ENCODE measurements around the gene CAT. TPM values are rescaled to one million over a fixed set of nuclear protein-coding genes. Genes with fewer than 3 reads are reported as not detected.

The CAT gene
- total RNA-seq, 4 donors from 2014 or later, result 72.8 to 163 (median 84.4) TPM

GRCh38 chr11:34439610-34440198 lies 970 bp downstream of the CAT start:
- H3K27me3 ChIP-seq, result no peaks in the 10 kb centered on the region
- peak overlapping the region; percentile 80 to 95 (median 88) for H3K27ac ChIP-seq (replicated peaks in 1 of 4)
- no peak for DNase-seq (ENCODE audit: extremely low spot score)
- intact Hi-C loops (cut with DNase I), result loop anchor here (5.0 to 10.0 kb wide), 3 partner anchors 77 to 335 kb away; partner anchors contain the start of gene NAT10
- no peak for TF ChIP-seq CTCF (IDR thresholded peaks at IDR 0.05)
- TF ChIP-seq POLR2A (IDR thresholded peaks at IDR 0.05; ENCODE audit: low read depth), result no peak
- no peak for TF ChIP-seq EP300 (IDR thresholded peaks at IDR 0.05)
- TF ChIP-seq POLR2AphosphoS5 (IDR thresholded peaks at IDR 0.05), result no peak
- no peaks in the 10 kb centered on the region for H3K9me3 ChIP-seq
- peaks cover 26 to 50% (median 39%) of the 10 kb centered on the region in 4 donors for H3K4me1 ChIP-seq
- 32% methylated on average over 8 of the region's 8 CpGs for WGBS
- H3K4me3 ChIP-seq, result peak overlapping the region; percentile 70 to 93 (median 82)
- H3K36me3 ChIP-seq, result peaks cover 0 to 12% (median 0%) of the 10 kb centered on the region in 4 donors

- Histone ChIP-seq H3K4me3 (no peak overlapping the region), H3K4me1 (peaks cover 26 to 64% (median 46%) of the 10 kb centered on the region in 4 donors), H3K36me3 (peaks cover 0 to 12% (median 0%) of the 10 kb centered on the region in 4 donors), H3K27me3 (no peaks in the 10 kb centered on the region), H3K27ac (replicated peaks in 1 of 4) (no peak overlapping the region), H3K9me3 (no peaks in the 10 kb centered on the region)
- intact Hi-C loops (cut with DNase I), result loop anchor here (10.0 kb wide), 1 partner anchor 267 kb away; no protein-coding TSS in a partner anchor
- no peak for DNase-seq (ENCODE audit: extremely low spot score)
- no peak for TF ChIP-seq CTCF (IDR thresholded peaks at IDR 0.05)
Observed at GRCh38 chr11:34441814-34442213, 3.1 kb downstream of the CAT start.

GRCh38 chr11:34443136-34443535 lies 4.4 kb downstream of the CAT start:
- no peak for DNase-seq (ENCODE audit: extremely low spot score)
- H3K4me1 ChIP-seq, result peaks cover 20 to 72% (median 40%) of the 10 kb centered on the region in 4 donors
- peaks cover 0 to 12% (median 0%) of the 10 kb centered on the region in 4 donors for H3K36me3 ChIP-seq
- no peaks in the 10 kb centered on the region for H3K9me3 ChIP-seq
- TF ChIP-seq CTCF (IDR thresholded peaks at IDR 0.05) (no peak), POLR2AphosphoS5 (IDR thresholded peaks at IDR 0.05) (no peak), EP300 (IDR thresholded peaks at IDR 0.05) (no peak), POLR2A (IDR thresholded peaks at IDR 0.05; ENCODE audit: low read depth) (no peak)
- intact Hi-C loops (cut with DNase I), result loop anchor here (10.0 kb wide), 1 partner anchor 268 kb away; no protein-coding TSS in a partner anchor
- H3K27me3 ChIP-seq, result no peaks in the 10 kb centered on the region
- no peak overlapping the region for H3K4me3 ChIP-seq
- WGBS, result 88% methylated on average over 3 of the region's 3 CpGs
- no peak overlapping the region for H3K27ac ChIP-seq (replicated peaks in 1 of 4)

- H3K9me3 ChIP-seq, result no peaks in the 10 kb centered on the region
- no peak overlapping the region for H3K4me3 ChIP-seq
- H3K27ac ChIP-seq (replicated peaks in 1 of 4), result no peak overlapping the region
- TF ChIP-seq POLR2AphosphoS5 (IDR thresholded peaks at IDR 0.05), result no peak
- no peak for TF ChIP-seq EP300 (IDR thresholded peaks at IDR 0.05)
- WGBS, result 83% methylated on average over 4 of the region's 4 CpGs
- no peak for DNase-seq (ENCODE audit: extremely low spot score)
- intact Hi-C loops (cut with DNase I), result loop anchor here (10.0 kb wide), 1 partner anchor 270 kb away; no protein-coding TSS in a partner anchor
- peaks cover 17 to 72% (median 37%) of the 10 kb centered on the region in 4 donors for H3K4me1 ChIP-seq
- peaks cover 0 to 17% (median under 1%) of the 10 kb centered on the region in 4 donors for H3K36me3 ChIP-seq
- no peaks in the 10 kb centered on the region for H3K27me3 ChIP-seq
Observed at GRCh38 chr11:34444428-34444827, 5.7 kb downstream of the CAT start.

- Histone ChIP-seq H3K9me3 (no peaks in the 10 kb centered on the region), H3K27me3 (no peaks in the 10 kb centered on the region), H3K4me3 (no peak overlapping the region), H3K4me1 (peaks cover 1 to 61% (median 21%) of the 10 kb centered on the region in 4 donors), H3K27ac (replicated peaks in 1 of 4) (no peak overlapping the region), H3K36me3 (peaks cover 9 to 33% (median 15%) of the 10 kb centered on the region in 4 donors)
- WGBS, result 70% methylated on average over 4 of the region's 4 CpGs
- no peak for DNase-seq (ENCODE audit: extremely low spot score)
- TF ChIP-seq POLR2A (IDR thresholded peaks at IDR 0.05; ENCODE audit: low read depth) (no peak), CTCF (IDR thresholded peaks at IDR 0.05) (no peak), EP300 (IDR thresholded peaks at IDR 0.05) (no peak), POLR2AphosphoS5 (IDR thresholded peaks at IDR 0.05) (no peak)
- intact Hi-C loops (cut with DNase I), result loop anchor here (10.0 kb wide), 1 partner anchor 271 kb away; no protein-coding TSS in a partner anchor
Observed at GRCh38 chr11:34445956-34446355, 7.2 kb downstream of the CAT start.
